HG03175 (cell line): ENCODE results near the gene C8A.

Source experiments
- ATAC-seq: cut with Tn5 transposase; IDR thresholded peaks from one replicate; pipeline ENCODE4 v1.9.1; 2021; ENCODE audit warnings: mild to moderate bottlenecking, moderate library complexity; ENCODE audit not compliant: unreplicated experiment

C8A gene

GRCh38 chr1:56836359-56836758, 18.2 kb upstream of the C8A start:
- no peak for ATAC-seq

- ATAC-seq, result no peak
These were observed 17.2 kb upstream of the C8A start for GRCh38 chr1:56837244-56837939.

- no peak for ATAC-seq
These were observed 15.8 kb upstream of the C8A start for GRCh38 chr1:56838759-56839158.

- no peak for ATAC-seq
These were observed 11.1 kb upstream of the C8A start for GRCh38 chr1:56843544-56843943.

GRCh38 chr1:56844545-56845136, 10.0 kb upstream of the C8A start:
- no peak for ATAC-seq

- no peak for ATAC-seq
These were observed 9.3 kb upstream of the C8A start for GRCh38 chr1:56845343-56845742.

- no peak for ATAC-seq
These were observed 4.8 kb upstream of the C8A start for GRCh38 chr1:56849750-56850149.

- no peak for ATAC-seq
These were observed 4.2 kb upstream of the C8A start for GRCh38 chr1:56850411-56850810.

GRCh38 chr1:56850922-56851321, 3.7 kb upstream of the C8A start:
- ATAC-seq, result no peak

GRCh38 chr1:56852476-56852875, 2.1 kb upstream of the C8A start:
- no peak for ATAC-seq

- no peak for ATAC-seq
These were observed 593 bp downstream of the C8A start for GRCh38 chr1:56855190-56855589.

GRCh38 chr1:56856186-56856585, 1.6 kb downstream of the C8A start:
- no peak for ATAC-seq

GRCh38 chr1:56859287-56859686, 4.7 kb downstream of the C8A start:
- ATAC-seq, result no peak

- ATAC-seq, result no peak
These were observed 8.8 kb downstream of the C8A start for GRCh38 chr1:56863265-56863992.

- ATAC-seq, result no peak
These were observed 9.8 kb downstream of the C8A start for GRCh38 chr1:56864430-56864829.

- ATAC-seq, result no peak
These were observed 12.1 kb downstream of the C8A start for GRCh38 chr1:56866656-56867055.

GRCh38 chr1:56867491-56867890, 12.9 kb downstream of the C8A start:
- ATAC-seq, result no peak

- no peak for ATAC-seq
These were observed 14.2 kb downstream of the C8A start for GRCh38 chr1:56868761-56869160.

GRCh38 chr1:56872597-56872996, 18.0 kb downstream of the C8A start:
- no peak for ATAC-seq

- no peak for ATAC-seq
These were observed 18.6 kb downstream of the C8A start for GRCh38 chr1:56873213-56873612.

GRCh38 chr1:56874689-56875088, 20.1 kb downstream of the C8A start:
- ATAC-seq, result no peak

GRCh38 chr1:56877973-56878372, 23.4 kb downstream of the C8A start:
- no peak for ATAC-seq
